DND-41 (cell line): Measurements from ENCODE around the gene FBLN1.

Source experiments
- ATAC-seq: fragments of 200-7000 bp; cut with Tn5 transposase; 3 replicates; pipeline ENCODE4 v1.9.1; 2021; ENCODE audit warnings: low read depth; ENCODE audit not compliant: insufficient read depth
- DNase-seq: peaks from one replicate; pipeline ENCODE4 v3.0.0-alpha.2; 2020
- H2AFZ ChIP-seq: 2 replicates; pipeline ENCODE4 v1.6.0; 2012; ENCODE audit warnings: low read depth, low read length
- H3K27ac ChIP-seq: 2 replicates; pipeline ENCODE4 v1.5.1; 2012; ENCODE audit warnings: low read length, inconsistent platforms
- H3K27me3 ChIP-seq: fragments of 200-600 bp; sonication (generic); 2 replicates; pipeline ENCODE4 v1.6.0; 2012; ENCODE audit warnings: low read length, mild to moderate bottlenecking, inconsistent platforms; ENCODE audit not compliant: insufficient read depth, poor library complexity
- H3K36me3 ChIP-seq: 2 replicates; pipeline ENCODE4 v1.5.1; 2012; ENCODE audit warnings: low read length, inconsistent platforms; ENCODE audit not compliant: insufficient read depth
- H3K4me1 ChIP-seq: 2 replicates; pipeline ENCODE4 v1.5.1; 2012; ENCODE audit warnings: mild to moderate bottlenecking, low read length; ENCODE audit not compliant: insufficient read depth
- H3K4me2 ChIP-seq: 2 replicates; pipeline ENCODE4 v1.6.0; 2012; ENCODE audit warnings: mild to moderate bottlenecking, moderate library complexity, low read length, inconsistent platforms; ENCODE audit not compliant: insufficient read depth
- H3K4me3 ChIP-seq, 2 experiments: fragments of 200-600 bp in 1 of 2; shearing (Covaris generic) in 1 of 2; 2 replicates each; pipeline ENCODE4 v1.5.1; 2012 to 2016; ENCODE audit warnings: inconsistent platforms in 2 of 2, low read length in 2 of 2, mild to moderate bottlenecking in 2 of 2, low read depth in 1 of 2, moderate library complexity in 1 of 2
- H3K79me2 ChIP-seq: 2 replicates; pipeline ENCODE4 v1.6.0; 2012; ENCODE audit warnings: low read length, inconsistent platforms; ENCODE audit not compliant: insufficient read depth
- H3K9ac ChIP-seq: 2 replicates; pipeline ENCODE4 v1.6.0; 2012; ENCODE audit warnings: low read depth, mild to moderate bottlenecking, inconsistent platforms, low read length, moderate library complexity
- H3K9me3 ChIP-seq: 2 replicates; pipeline ENCODE4 v1.5.1; 2012; ENCODE audit warnings: low read length, moderate library complexity, mild to moderate bottlenecking, inconsistent platforms; ENCODE audit not compliant: insufficient read depth, severe bottlenecking
- H4K20me1 ChIP-seq: 2 replicates; pipeline ENCODE4 v1.6.0; 2012; ENCODE audit warnings: low read length; ENCODE audit not compliant: insufficient read depth
- CTCF ChIP-seq: IDR thresholded peaks from 2 replicates; pipeline ENCODE4 v1.5.1; 2012; ENCODE audit warnings: borderline replicate concordance, low read length, moderate library complexity, mild to moderate bottlenecking; ENCODE audit not compliant: poor library complexity, severe bottlenecking; ENCODE audit errors: extremely low read depth
- EZH2 ChIP-seq: IDR thresholded peaks from 3 replicates; pipeline ENCODE4 v1.6.1; 2012; ENCODE audit warnings: borderline replicate concordance, low read depth, mild to moderate bottlenecking, moderate library complexity, low read length, inconsistent platforms; ENCODE audit not compliant: severe bottlenecking

FBLN1 gene

DNA sequence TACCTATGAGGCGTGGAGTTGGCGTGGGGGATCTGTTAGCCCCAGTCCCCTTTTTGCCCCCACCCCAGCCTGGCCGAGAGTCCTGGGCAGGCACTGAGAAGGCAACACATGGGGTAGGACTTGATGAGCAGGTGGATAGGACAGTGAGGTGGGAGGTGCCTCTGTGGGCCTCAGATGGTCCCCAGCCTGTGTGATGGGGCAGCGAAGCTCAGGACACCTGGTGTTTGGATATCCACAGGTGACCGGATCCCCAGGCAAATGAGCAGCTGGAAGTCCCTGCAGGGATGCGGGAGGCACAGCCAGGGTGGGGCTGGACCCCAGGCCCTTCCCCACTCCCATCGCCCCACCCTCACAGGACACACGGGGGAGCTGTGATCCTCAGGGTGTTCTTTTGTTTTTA lies 9.7 kb downstream of the FBLN1 start:
- Histone ChIP-seq H3K36me3 (no peaks in the 10 kb centered on the region), H3K27ac (no peak overlapping the region), H3K9ac (no peak overlapping the region), H3K4me1 (no peaks in the 10 kb centered on the region), H3K27me3 (peaks cover 16% of the 10 kb centered on the region), H3K4me3 (no peak overlapping the region), H4K20me1 (no peaks in the 10 kb centered on the region; the same call in 1 of the 2 replicates), H3K4me2 (no peak overlapping the region), H3K79me2 (no peaks in the 10 kb centered on the region), H3K9me3 (no peaks in the 10 kb centered on the region), H2AFZ (no peak overlapping the region)
- TF ChIP-seq CTCF, result no peak
- no peak for TF ChIP-seq EZH2
- ATAC-seq, result no peak
- DNase-seq, result no peak

DNA sequence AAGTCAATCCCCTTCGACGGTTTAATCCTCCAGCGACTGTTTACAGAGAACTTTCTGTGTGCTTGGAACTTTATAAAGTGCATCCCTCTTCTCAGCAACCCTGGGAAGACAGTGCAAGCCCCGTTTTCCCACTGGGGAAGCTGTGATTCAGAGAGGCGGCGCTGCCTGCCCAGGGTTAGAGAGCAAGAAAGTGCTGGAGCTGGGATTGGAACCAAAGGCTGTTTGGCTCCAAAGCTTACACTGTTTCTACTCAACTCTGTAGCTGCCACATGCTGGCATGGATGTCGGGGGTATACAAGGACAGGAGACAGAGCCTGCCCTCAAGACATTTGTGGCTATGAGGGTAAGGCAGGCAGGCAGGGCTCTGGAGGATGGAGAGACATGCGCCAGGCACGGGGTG lies 13.0 kb downstream of the FBLN1 start:
- Histone ChIP-seq H3K4me3 (no peak overlapping the region), H3K27me3 (peaks cover 19% of the 10 kb centered on the region), H3K9me3 (no peaks in the 10 kb centered on the region), H4K20me1 (no peaks in the 10 kb centered on the region; the same call in 1 of the 2 replicates), H2AFZ (no peak overlapping the region), H3K79me2 (no peaks in the 10 kb centered on the region), H3K27ac (no peak overlapping the region), H3K9ac (no peak overlapping the region), H3K4me2 (no peak overlapping the region), H3K4me1 (no peaks in the 10 kb centered on the region), H3K36me3 (no peaks in the 10 kb centered on the region)
- no peak for ATAC-seq
- TF ChIP-seq CTCF, result no peak
- TF ChIP-seq EZH2, result no peak
- DNase-seq, result no peak

- TF ChIP-seq EZH2, result no peak
- Histone ChIP-seq H4K20me1 (no peaks in the 10 kb centered on the region; the same call in 1 of the 2 replicates), H2AFZ (no peak overlapping the region), H3K4me3 (no peak overlapping the region), H3K4me1 (no peaks in the 10 kb centered on the region), H3K4me2 (no peak overlapping the region), H3K27me3 (peaks cover 19% of the 10 kb centered on the region), H3K9ac (no peak overlapping the region), H3K27ac (no peak overlapping the region), H3K9me3 (no peaks in the 10 kb centered on the region), H3K36me3 (no peaks in the 10 kb centered on the region), H3K79me2 (no peaks in the 10 kb centered on the region)
- DNase-seq (no peak), ATAC-seq (no peak)
These were observed 13.5 kb downstream of the FBLN1 start for GRCh38 chr22:45516163-45516562.

GRCh38 chr22:45516923-45517675 lies 14.4 kb downstream of the FBLN1 start:
- no peak overlapping the region for H3K4me2 ChIP-seq
- H4K20me1 ChIP-seq, result no peaks in the 10 kb centered on the region; the same call in 1 of the 2 replicates
- ATAC-seq (no peak), DNase-seq (no peak)
- H3K27ac ChIP-seq, result no peak overlapping the region
- no peaks in the 10 kb centered on the region for H3K36me3 ChIP-seq
- H2AFZ ChIP-seq, result no peak overlapping the region
- no peak for TF ChIP-seq EZH2
- TF ChIP-seq CTCF, result no peak
- H3K4me1 ChIP-seq, result no peaks in the 10 kb centered on the region
- H3K79me2 ChIP-seq, result no peaks in the 10 kb centered on the region
- peaks cover 19% of the 10 kb centered on the region for H3K27me3 ChIP-seq
- H3K4me3 ChIP-seq, result no peak overlapping the region
- no peak overlapping the region for H3K9ac ChIP-seq
- no peaks in the 10 kb centered on the region for H3K9me3 ChIP-seq
